ENCODE results near the gene DIAPH2.
"Not testable (repeated sequence)": the region's sequence is repeated elsewhere in the genome, so short reads cannot be mapped to it uniquely, and the experiment has no call there.

DIAPH2 gene

GRCh38 chrX:96834137-96834536 lies 149.5 kb downstream of the DIAPH2 start:
- DNase-seq, result no peak

GRCh38 chrX:96835660-96836289 lies 151.1 kb downstream of the DIAPH2 start:
- no peak for DNase-seq

GRCh38 chrX:96837808-96838207 lies 153.2 kb downstream of the DIAPH2 start:
- DNase-seq, result peak; percentile 3

- no peak for DNase-seq
Observed at GRCh38 chrX:96838537-96838936, 153.9 kb downstream of the DIAPH2 start.

- DNase-seq, result no peak
Observed at GRCh38 chrX:96841325-96841724, 156.7 kb downstream of the DIAPH2 start.

- not testable (repeated sequence) for DNase-seq
Observed at GRCh38 chrX:96841866-96842265, 157.2 kb downstream of the DIAPH2 start.

GRCh38 chrX:96843566-96843965 lies 158.9 kb downstream of the DIAPH2 start:
- no peak for DNase-seq

- DNase-seq, result no peak
Observed at GRCh38 chrX:96846841-96847240, 162.2 kb downstream of the DIAPH2 start.

- not testable (repeated sequence) for DNase-seq
Observed at GRCh38 chrX:96859422-96859821, 174.8 kb downstream of the DIAPH2 start.

- no peak for DNase-seq
Observed at GRCh38 chrX:96861218-96861617, 176.6 kb downstream of the DIAPH2 start.

GRCh38 chrX:96861661-96862060 lies 177.0 kb downstream of the DIAPH2 start:
- DNase-seq, result no peak

GRCh38 chrX:96883608-96884007 lies 199.0 kb downstream of the DIAPH2 start, which contains the start of gene RPA4:
RPA4 (plus strand) TSS chrX:96883908; CDS start chrX:96884311, 403 bp downstream.
- no peak for DNase-seq

GRCh38 chrX:96884027-96884426 lies 199.4 kb downstream of the DIAPH2 start:
- no peak for DNase-seq

- peak; percentile 11 for DNase-seq
Observed at GRCh38 chrX:96889726-96890125, 205.1 kb downstream of the DIAPH2 start.

- peak; percentile 0 for DNase-seq
Observed at GRCh38 chrX:96906741-96907140, 222.1 kb downstream of the DIAPH2 start.

- DNase-seq, result no peak
Observed at GRCh38 chrX:96907516-96908272, 223.1 kb downstream of the DIAPH2 start.

GRCh38 chrX:96909291-96909690 lies 224.6 kb downstream of the DIAPH2 start:
- no peak for DNase-seq

- no peak for DNase-seq
Observed at GRCh38 chrX:96918864-96919263, 234.2 kb downstream of the DIAPH2 start.

- DNase-seq, result no peak
Observed at GRCh38 chrX:96919672-96920071, 235.0 kb downstream of the DIAPH2 start.

- no peak for DNase-seq
Observed at GRCh38 chrX:96924581-96924980, 239.9 kb downstream of the DIAPH2 start.

- no peak for DNase-seq
Observed at GRCh38 chrX:96929036-96929435, 244.4 kb downstream of the DIAPH2 start.

- no peak for DNase-seq
Observed at GRCh38 chrX:96957718-96958117, 273.1 kb downstream of the DIAPH2 start.

GRCh38 chrX:96971812-96972211 lies 287.2 kb downstream of the DIAPH2 start:
- no peak for DNase-seq

GRCh38 chrX:96978906-96979305 lies 294.3 kb downstream of the DIAPH2 start:
- no peak for DNase-seq
